Measurements from ENCODE around the gene GRIN1.

The GRIN1 gene

DNA sequence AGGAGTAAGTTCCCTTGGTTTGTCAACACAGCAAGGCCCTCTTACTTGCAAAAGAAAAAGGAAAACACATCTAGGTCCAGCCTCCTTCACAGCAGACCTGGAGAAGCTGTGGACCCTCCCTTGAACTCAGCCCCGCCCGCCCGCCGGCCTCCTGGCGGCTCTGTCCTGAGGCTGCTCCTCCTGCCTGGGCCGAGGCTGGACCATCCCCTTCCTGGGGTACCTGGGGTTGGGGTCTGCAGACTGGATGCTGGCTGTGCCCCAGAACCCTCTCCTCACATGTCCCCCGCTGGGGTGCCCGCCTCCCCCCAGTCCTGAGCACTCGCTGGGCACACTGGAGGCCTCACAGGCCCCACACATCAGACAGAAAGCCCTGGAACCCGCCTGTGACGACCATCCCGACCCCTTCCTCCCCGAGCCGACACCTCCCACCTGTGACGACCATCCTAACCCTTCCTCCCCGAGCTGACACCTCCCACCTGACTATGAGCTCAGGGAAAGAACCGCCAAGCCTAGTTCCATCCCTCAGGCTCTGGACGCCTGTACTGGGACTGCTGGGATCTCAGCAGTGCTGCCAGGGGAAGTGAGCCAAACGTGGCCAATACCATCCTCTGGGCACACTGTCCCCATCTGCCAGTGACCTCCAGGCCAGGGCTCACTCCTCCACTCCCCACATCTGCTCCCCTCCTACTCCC, 40.1 kb downstream of the GRIN1 start:
- no peak for DNase-seq

DNA sequence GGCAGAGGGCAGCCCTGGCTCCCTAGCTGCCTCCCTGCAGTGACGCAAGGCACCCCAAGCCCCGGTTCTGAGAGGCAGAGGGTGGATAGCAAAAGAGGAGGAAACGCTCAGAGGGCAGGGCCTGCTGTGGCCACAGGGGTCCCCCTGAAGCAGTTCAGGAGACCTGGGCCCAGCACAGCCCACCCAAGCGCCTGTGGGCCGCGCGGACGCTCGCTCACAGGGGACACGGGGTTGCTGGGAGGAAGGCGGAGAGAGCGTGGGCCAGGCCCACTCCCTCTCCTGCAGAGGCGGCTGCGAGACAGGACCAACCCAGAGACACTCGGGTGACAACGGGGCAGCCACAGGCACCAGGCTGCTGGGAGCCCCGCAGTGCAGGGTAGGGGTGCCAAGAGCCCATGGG, 40.8 kb downstream of the GRIN1 start:
- no peak for DNase-seq

DNA sequence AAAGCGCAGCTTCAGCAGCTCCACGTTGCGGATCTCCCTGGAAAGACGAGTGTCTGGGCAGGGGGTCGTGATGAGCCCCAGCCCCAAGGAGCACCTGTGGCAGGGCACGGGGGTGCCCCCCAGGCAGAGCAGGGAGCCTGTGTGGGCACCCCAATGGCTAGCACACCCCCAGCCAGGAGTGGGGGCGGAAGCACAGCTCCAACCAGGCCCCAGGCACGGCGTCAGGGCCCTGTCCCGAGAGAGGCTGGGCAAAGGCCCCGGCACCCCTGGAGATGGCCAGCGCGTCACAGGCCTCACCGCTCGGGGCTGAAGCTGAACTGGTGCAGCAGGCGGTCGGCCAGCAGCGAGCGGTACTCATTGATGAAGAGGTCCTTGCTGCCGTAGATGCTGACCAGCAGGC, 41.5 kb downstream of the GRIN1 start:
- DNase-seq, result no peak

DNA sequence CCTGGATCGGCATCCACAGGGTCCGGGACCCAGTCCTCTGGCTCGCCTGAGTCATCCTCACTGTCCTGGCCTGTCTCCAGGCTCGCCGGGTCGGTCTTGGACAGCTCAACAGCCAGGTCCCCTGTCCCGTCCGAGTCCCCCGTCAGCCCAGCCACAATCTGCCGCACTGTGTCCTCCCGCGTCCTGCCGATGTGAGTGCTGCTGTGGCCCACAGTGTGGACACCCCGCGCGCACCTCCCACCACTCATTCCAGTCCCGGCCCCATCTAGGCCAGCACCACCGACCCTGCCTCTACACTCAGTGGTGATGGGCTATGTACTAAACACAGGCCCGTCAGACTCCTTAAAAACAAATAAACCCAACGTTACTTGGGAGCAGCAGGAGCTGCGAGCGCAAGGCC, 42.7 kb downstream of the GRIN1 start:
- DNase-seq, result no peak

DNA sequence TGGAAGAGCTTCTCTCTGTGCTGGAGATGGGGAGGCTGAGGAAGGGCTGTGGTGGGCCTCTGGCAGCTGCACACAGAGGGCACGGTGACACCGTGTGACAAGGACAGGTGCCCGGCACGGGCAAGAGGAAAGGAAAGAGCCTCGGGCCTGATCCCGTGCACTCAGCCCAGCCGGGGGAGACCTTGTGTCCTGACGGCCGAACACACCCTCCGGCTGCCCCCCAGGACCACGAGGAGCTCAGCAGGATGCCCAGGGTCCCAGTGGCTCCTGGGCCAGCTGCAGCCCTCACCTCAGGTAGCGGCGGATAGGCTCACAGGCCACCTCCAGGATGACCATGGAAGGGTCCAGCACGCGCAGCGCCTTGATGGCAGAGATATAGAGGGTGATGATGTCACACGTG, 43.9 kb downstream of the GRIN1 start:
- DNase-seq, result no peak

DNA sequence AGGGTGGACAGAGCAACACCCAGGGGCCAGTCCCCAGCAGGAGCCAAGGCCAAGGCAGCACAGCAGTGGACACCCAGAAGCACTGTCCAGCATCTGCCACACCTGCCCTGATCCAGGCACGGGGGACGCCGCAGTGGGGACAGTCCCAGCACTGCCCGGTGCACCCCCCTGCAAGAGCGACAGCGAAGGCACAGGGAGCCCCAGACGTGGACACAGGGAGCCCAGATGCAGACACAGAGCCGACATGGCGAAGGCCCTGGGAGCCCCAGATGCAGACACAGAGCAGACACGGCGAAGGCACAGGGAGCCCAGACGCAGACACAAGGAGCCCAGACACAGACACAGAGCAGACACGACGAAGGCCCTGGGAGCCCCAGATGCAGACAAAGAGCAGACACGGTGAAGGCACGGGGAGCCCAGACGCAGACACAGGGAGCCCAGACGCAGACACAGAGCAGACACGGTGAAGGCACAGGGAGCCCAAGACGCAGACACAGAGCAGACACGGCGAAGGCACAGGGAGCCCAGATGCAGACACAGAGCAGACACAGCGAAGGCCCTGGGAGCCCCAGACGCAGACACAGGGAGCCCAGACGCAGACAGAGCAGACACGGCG, 45.1 kb downstream of the GRIN1 start:
- DNase-seq, result no peak

DNA sequence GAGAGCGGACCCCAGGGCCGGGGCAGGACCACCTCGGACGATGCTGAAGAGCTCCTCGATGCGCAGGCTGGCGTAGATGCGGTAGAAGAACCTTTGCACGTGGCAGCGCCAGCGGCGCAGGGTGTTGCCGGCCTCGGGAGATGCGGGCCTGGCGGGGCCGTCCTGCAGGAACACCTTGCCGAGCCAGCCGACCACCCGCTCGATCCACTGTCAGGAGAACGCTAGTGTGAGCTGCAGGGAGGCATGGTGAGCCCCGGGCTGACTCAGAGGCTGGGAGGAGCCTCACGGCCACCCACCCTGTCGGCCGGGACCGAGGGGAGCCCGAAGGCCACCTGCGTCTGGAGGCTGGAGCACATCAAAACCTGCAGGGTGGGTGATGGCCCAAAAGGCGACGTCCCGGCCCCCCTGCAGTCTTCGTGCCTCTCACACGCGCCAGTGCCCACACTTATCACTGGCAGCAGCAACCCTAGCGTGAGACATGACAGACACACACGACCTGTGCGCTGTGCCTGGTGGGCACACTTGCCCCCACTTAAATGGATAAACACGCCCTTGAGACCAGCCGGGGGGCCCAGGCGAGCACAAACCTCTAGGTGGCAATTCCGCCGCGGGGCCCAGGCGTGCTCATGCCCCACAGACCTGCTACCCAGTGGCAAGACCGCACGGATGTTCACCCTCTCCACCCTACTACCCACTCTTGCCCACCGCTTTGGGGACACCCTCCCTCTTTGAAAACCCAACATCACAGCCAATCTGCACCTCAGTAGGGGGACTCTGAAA, 46.1 kb downstream of the GRIN1 start:
- DNase-seq, result no peak

DNA sequence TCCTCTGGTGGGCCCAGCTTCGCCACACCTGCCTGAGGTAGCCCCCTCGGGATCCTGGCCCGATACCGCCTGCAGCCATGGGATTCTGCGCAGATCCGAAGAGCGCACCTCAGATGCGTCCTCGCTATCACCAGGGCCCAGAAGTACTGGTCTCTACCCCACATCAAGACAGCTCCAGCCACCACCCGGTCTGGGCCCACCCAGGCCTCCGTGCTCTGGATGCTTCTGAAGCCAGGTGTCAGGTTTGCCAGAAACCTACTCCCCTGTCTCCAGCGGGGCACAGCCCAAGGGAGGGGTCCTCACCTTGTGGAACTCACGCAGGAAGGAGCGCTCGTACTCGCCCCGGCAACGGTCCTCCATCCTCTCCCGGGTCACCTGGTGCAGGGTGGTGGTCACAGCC, 47.0 kb downstream of the GRIN1 start:
- no peak for DNase-seq

DNA sequence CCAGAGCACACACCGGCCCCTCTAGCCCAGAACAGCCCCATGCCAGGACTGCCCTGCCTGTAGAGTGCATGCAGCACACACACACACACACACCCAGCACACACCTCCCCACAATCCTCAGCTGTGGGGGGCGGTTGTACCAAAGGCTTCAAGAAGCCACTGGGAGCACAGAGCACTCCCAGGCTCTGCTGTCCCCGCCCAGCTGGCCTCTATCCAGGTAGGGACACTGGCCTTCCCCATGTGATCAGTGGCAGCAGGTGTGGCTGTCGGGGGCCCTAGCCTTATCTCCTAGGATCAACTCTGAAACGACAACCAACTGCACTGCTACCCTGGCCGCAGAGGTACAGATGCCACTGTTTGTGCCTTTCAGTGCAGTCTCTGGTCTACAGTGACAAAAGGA, 47.4 kb downstream of the GRIN1 start:
- DNase-seq, result no peak

DNA sequence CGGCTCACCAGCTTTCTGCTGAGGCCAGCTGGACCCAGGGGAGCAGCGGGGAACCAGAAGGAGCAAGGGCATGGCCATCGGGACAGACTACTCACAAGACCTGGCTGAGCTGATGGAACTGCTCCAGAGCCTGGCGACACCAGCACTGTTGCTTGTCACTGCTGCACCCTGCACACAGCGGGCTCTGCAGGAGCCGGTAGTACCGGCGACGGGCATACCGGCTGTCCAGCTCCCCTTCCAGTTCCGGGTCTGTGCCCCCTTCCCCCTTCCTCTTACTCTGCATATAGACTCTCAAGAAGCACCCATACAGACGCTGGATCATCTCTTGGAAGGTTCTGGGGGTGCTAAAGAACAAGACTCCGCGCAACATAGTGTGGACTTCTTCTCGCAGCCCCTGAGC, 48.4 kb downstream of the GRIN1 start:
- DNase-seq, result no peak

DNA sequence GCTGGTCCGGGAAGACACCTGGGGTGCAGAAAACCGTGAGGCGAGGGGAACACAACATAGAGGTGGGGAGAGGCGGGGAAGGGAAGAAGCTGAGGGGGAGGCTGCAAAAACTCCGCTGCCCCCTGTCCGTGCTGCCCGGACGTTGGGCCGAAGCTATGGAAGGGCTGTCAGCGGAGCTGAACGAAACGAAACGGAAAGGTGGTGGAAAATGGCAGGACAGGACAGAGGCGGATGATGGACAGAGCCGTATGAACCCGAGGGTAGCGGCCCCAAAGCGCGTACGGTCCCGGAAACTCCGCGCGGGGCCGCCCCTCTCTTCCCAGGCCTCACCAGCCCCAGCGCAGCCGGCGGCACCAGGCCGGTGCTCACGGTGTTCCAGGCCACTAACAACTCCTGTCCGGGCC, 49.1 kb downstream of the GRIN1 start:
- no peak for DNase-seq

DNA sequence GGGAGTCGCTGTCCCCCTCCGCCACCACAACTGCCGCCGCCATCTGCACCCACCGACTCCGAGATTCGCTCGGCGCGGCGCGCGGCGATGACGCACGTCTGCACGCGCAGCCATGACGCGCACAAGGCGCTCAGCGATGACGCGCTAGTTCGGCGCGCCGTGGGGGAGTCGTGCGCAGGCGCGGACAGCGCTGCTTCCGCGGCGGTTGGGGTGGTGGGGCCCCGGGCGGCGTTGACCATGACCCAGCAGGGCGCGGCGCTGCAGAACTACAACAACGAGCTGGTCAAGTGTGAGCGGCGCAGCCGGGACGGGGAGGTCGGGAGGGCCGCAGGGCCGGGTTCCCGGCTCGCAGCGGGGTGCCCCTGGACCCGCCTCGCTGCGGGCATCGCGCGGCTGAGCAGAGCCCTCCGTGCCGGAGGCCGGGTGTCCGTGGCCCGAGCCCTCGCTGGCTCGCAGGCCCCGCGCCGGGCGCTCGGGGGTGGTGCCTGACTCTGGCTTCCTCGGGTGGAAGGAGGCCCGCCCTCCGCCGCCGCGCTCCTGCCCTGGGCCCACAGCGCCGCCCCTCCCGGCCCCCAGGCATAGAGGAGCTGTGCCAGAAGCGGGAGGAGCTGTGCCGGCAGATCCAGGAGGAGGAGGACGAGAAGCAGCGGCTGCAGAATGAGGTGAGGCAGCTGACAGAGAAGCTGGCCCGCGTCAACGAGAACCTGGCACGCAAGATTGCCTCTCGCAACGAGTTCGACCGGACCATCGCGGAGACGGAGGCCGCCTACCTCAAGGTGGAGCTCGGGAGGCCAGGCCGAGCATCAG, 49.7 kb downstream of the GRIN1 start, which contains the start of the genes ANAPC2 and SSNA1:
Gene ANAPC2, minus strand, starts transcription at position 71 of the 807 bp plus-strand sequence. Its CDS starts 28 bp downstream, at position 43.
Gene SSNA1, plus strand, starts transcription at position 187 of the 807 bp plus-strand sequence. Its CDS starts 51 bp downstream, at position 238.
- DNase-seq, result peak; percentile 81 to 94 (median 88)

DNA sequence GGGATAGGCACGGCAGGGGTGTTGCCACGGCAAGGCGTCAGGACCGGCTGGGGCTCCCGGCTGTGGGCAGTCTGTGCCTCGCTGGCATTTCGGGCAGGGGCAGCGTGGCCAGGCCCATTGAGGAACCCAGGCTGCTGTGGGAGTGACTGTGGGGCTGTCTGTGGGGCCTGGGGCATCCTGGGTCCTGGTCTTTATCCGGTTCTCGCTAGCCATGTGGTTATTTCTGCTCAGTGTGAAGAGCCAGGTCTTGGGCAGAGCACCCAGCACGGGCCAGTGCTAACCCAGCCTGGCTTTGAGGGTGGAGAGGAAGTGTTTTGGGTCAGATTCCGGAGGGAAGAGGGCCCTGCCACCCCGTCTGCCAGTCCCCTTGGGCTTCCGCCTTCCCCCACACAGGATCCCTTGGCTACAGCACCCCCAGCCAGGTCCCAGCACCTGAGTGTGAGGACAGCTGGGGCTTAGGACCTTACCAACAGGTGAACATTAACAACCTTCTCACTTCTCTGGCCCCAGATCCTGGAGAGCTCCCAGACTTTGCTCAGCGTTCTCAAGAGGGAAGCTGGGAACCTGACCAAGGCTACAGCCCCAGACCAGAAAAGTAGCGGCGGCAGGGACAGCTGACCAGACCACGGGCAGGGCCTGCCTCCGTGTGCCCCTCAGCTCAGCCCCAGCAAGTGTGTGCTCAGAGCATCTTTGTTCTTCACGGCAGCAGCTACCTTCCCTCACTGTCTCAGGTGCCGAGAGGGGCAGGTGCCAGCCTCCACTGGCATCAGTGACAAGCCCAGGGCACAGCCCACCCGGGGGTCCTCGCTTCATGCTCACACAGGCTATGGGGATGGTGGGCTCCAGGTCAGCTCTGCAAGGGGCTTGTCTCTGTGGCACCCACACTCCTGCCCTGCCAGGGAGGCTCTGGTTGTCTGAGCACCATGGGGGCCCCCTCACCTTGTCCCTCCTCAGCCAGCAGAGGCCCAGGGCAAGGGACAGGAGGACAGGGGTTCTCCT, 50.6 kb downstream of the GRIN1 start:
- no peak for DNase-seq

DNA sequence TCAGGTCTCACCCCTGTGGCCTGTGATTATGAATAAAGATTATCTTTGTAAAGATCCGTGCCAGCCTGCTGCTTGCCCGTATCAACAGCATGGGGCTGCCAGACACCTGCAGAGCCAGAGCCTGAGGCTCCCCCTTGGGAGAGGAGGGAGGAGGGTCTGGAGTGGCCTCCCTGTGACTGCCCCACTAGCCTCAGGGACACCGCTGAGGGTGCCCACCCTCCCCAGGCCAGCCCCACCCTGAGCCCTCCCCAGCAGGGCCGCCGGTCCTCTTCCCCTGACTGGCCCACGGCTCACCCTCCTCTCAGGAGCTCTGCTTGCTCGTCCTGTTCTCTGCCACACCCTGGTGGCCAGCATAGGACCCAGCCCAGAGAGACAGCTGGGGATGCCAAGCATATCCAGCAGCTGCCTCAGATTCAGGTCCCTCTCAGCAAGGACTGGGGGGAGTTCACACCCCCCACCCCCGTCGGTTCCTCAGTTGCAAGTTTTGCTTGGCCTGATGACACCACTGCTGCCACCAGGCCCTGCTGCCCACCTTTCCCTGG, 51.4 kb downstream of the GRIN1 start:
- DNase-seq, result no peak

DNA sequence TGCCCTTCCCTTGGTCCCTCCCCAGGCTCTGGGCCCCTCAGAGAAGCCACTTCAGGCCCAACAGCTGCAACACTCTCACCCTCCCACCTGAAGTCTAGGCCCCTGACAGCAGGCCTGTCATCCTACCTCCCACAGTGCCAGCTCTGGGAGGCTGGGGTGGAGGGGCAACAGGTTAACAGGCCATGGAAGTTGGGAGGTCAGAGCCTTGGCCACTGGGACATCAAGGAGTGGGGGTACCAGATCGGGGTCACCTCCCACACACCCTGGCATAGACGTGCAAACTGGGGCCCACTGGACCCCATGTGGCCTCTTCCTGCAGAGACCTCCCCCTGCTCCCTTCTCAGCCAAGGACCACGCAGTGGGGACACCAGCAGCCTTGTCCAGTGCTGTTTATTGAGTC, 52.3 kb downstream of the GRIN1 start:
- DNase-seq, result no peak

DNA sequence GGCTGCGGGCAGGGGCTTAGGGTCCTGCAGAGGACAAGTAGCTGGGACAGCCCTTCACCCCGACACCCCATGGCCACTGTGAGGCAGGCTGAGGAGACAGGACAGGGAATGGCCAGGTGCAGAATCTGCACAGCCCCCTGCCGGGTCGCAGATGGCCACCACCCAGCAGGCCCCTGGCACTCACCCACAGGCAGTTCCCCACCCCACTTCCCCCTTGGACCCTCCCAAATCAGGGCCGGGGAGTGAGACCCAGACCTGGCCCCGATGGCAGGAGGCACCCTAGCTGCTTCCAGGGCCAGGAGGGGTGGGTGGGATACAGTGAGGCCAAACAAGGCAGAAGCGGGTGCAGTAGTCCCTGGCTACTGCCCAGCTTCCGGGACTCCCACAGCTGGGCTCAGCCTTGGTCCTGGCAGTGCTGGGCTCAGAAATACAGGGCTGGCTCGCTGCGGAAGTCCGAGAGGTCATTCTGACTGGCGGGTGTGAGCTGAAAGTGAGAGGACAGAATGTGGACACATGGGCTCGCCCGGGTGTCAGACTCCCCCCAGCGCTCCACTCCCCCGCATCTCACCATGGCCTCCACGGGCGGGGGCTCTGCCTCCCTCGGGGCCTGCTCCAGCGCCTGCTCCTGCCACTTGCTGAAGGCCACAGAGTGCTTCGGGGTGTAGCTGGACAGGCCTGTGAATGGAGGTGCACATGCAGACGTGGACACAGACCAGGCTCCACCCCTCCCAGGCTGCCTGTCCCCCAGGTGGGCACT, 52.9 kb downstream of the GRIN1 start:
- no peak for DNase-seq

DNA sequence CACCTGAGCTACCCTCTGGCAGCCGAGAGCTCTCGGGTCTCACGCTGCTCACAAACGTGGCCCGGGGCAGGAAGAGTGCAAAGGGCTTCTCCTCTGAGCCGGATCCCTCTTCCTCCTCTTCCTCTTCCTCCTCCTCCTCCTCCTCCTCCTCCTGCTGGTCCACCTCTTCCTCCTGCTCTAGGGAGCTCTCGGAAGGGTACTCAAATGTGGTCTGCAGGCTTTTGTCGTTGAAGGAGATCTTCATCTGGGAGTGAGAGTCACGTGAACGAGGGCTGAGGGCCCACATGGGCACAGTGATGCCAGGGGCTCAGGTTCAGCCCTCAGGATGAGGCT, 53.5 kb downstream of the GRIN1 start:
- no peak for DNase-seq

DNA sequence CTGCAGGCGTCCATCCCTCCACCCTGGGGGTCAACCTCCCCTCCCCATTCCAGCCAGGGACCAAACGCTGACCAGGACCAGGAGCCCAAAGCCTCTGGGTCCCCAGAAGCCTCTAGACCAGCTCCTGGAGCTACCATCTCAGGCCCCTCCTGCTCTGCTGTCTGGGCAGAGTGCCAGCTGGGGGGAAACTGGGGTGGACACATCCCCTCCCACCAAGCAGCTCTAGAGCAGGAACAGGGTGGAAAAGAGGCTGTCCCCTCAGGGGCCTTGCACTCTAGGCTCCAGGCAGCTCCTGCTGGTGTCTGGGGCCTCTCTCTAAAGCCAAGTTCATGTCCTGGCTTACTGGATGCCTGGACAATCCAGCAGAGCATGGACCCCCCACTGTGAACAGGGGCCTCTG, 53.9 kb downstream of the GRIN1 start:
- no peak for DNase-seq

DNA sequence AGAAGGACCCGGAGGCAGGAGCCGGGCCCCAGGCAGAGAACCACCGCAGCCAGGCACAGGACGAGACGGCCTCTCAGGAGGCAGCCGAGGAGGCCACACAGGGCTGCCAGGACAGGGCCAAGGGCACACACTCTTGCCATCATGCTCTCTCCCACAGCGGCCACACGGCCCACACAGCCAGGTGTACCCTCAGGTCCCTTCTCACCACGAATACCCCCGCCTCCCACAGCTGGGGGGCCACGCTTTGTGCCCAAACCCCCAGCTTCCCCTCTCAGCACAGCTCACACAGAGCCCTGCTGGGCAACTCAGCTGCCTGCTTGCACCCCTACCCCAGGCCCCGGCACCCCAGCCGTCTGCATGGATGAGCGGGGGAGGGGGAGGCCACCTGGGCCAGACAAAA, 54.8 kb downstream of the GRIN1 start:
- DNase-seq, result no peak

DNA sequence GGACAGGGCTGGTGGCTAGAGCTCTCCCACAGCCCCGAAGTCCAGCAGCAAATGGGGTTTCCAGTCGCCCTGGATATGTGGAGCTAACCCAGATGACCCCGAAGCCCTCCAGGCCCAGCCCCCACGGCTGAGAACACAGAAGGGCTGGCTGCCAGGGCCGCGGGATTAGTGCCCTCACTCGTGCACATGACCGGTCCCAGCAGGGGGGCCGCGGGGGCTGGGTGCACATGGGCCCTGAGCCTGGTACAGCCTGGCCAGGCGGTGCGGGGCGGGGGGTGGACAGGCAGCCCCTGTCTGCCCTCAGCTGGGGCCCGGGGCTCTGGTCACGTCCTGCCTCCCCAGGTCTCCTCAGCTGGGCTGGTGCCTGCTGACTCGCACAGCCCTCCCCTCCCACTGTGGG, 55.4 kb downstream of the GRIN1 start:
- no peak for DNase-seq

DNA sequence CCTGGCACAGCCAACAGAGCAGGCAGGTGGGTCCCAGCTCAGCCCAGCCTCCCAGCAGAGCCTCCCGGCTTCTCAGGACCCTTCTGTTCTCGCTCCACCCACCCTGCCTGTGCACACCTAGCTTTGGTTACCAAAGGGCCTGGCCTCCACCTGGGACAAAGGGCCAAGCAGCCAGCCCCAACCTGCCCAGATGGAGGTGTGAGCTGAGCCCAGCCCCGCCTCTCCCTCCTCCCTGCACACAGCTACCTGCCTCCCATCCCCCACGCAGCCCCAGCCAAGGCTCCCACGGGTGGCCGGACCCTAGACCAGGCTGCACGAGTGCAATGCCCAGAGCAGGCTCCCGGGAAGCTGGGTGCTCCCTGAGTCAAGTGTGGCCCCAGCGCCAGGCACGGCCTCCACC, 56.0 kb downstream of the GRIN1 start:
- DNase-seq, result no peak

Data from T-helper 1 cell (primary cell).